Heart left ventricle (tissue), 13 donors: ENCODE measurements around the gene PLCXD1.

Source experiments
- CTCF ChIP-seq, 12 donors: fragments of 200-600 bp; sonication (generic) in 4 of 12; IDR thresholded peaks; one replicate each; pipeline versions ENCODE4 v1.5.0 to v1.8.0; 2018 to 2022; ENCODE audit warnings: antibody characterized with exemption in 12 of 12, mild to moderate bottlenecking in 5 of 12
- POLR2A ChIP-seq, 2 donors: fragments of 450-650 bp; IDR thresholded peaks; one replicate each; pipeline ENCODE4 v1.6.1; 2017; ENCODE audit warnings: antibody characterized with exemption in 2 of 2, mild to moderate bottlenecking in 2 of 2, moderate library complexity in 2 of 2
- donor health status: ischemic (EF 13 %, LVEDD 7.1; RV severe dilation, severe dysfunction).
- donor health status: DM: no; HTN: yes; CAD: no.
- donor health status: DM: no; HTN: no; CAD: no.
- donor health status: ischemic (EF 25% LVEDD 6.9; RV normal size, moderate dysfunction).
- donor health status: ischemic (EF 25% LVEDD 5.7; RV mildly dilated, moderate dysfunction).
- donor health status: ischemic (EF 35%, LVEDD 5.7; RV mildly dilated, moderate dysfunction).
- donor health status: nonischemic (EF 11% LVEDD 7.7; RV severe dilation, severe dysfunction).
- donor health status: DM: yes; HTN: yes; CAD: no.
- donor health status: PGD.
- donor health status: ischemic (EF 29% LVEDD 5.4; RV normal size, mild dysfunction).
- donor health status: nonischemic (EF 23%, LVEDD 6.1; RV moderate dilation, normal function).

DNA sequence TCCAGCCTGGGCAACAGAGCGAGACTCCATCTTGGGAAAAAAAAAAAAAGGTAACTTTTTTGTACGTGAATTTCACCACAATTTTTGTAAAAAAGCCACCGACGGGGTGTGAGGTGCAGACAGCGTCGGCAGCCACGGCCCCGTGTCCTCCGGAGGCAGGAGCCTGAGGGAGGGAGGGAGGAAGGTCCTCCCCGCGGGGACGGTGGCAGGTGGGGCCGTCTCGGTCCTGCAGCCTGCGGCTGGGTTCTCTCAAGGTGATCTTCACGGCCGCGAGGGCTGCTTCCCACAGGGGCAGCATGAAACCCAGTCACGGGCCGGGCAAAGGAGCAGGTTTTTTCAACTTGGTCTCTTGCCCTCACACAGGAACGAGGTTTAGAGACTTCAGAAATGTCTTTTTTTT lies 14.0 kb downstream of the PLCXD1 start:
- TF ChIP-seq CTCF (IDR thresholded peaks at IDR 0.05) (no peak), POLR2A (IDR thresholded peaks at IDR 0.05) (no peak)
